T47D (cell line): ENCODE data around the gene UBE2J1.
"Not testable (repeated sequence)": the region's sequence is repeated elsewhere in the genome, so short reads cannot be mapped to it uniquely, and the experiment has no call there.

Experiments
- DNase-seq, 2 experiments: peaks; one replicate each; pipeline versions ENCODE4 v3.0.0 to v3.0.0-alpha.2; 2011 to 2012; ENCODE audit warnings: low read depth in 1 of 2, low spot score in 1 of 2
- JUND ChIP-seq: IDR thresholded peaks from 2 replicates; pipeline ENCODE4 v1.6.1; 2012; ENCODE audit warnings: low read depth
- in situ Hi-C: cut with HindIII; loops from 2 replicates; pipeline ENCODE4 v1.10.0; 2016; ENCODE audit warnings: low sequenced_read_pairs, low pct_unique_long_range_greater_than_20kb

UBE2J1 gene

DNA sequence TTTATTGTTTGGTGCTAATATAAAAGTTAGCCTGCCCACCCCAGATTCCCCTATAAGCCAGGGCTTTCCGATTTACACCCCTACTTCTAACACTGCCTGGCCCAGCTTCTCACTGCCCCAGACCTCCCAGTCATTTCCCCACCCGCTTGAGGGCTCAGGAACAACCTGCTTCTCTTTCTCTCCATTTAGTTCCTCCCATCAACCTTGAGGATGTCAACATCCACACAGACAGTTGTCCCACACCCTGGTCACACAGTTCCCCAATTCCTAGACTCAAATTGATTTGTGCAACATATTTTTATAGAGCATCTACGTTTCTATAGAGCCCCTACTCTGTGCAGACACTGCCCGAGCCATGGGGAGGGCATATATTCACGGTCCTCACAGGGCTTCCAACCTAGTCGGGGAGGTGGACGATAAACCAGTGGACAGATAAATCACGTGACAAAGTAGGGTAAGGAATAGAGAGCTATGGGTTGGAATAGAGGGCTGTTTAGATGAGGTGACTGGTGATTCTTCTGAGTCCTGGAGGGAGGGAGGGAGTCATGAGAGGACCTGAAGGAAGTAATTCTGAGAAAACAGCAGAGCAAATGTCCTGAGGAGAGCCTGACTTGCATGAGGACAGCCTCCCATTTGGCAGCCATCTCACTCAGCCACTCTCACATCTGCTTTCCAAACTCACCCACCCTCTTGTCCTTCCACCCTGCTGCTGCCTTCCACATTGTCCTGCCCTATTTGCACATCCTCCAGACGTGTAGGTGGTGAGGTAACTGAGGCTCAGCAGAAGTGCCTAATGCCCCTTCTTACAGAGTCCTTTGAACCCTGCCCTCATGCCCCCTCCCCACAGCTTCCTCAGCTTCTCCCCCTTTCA, 43.8 kb downstream of the UBE2J1 start:
- in situ Hi-C loops = no loop called here
- no peak for TF ChIP-seq JUND
- DNase-seq = no peak

DNA sequence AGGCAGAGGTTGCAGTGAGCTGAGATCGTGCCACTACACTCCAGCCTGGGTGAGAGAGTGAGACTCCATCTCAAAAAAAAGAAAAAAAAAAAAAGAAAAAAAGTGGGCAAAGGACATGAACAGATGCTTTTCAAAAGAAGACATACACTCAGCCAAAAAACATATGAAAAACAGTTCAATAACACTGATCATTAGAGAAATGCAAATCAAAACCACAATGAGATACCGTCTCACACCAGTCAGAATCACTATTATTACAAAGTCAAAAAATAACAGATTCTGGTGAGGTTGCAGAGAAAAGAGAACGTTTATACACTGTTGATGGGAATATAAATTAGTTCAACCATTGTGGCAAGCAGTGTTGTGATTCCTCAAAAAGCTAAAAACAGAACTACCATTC, 48.0 kb downstream of the UBE2J1 start:
- in situ Hi-C loops, DNase-seq: not testable (repeated sequence)

GRCh38 chr6:89302936-89303335, 49.6 kb downstream of the UBE2J1 start:
- TF ChIP-seq JUND = no peak
- DNase-seq = no peak
- in situ Hi-C loops = no loop called here

GRCh38 chr6:89302195-89302770, 50.2 kb downstream of the UBE2J1 start:
- DNase-seq = no peak
- no peak for TF ChIP-seq JUND
- in situ Hi-C loops = no loop called here

GRCh38 chr6:89301586-89302194, 50.8 kb downstream of the UBE2J1 start:
- in situ Hi-C loops = no loop called here
- DNase-seq = no peak
- TF ChIP-seq JUND = no peak

- TF ChIP-seq JUND = no peak
- no peak for DNase-seq
- in situ Hi-C loops = no loop called here
Observed at GRCh38 chr6:89299466-89299850, 53.1 kb downstream of the UBE2J1 start.

DNA sequence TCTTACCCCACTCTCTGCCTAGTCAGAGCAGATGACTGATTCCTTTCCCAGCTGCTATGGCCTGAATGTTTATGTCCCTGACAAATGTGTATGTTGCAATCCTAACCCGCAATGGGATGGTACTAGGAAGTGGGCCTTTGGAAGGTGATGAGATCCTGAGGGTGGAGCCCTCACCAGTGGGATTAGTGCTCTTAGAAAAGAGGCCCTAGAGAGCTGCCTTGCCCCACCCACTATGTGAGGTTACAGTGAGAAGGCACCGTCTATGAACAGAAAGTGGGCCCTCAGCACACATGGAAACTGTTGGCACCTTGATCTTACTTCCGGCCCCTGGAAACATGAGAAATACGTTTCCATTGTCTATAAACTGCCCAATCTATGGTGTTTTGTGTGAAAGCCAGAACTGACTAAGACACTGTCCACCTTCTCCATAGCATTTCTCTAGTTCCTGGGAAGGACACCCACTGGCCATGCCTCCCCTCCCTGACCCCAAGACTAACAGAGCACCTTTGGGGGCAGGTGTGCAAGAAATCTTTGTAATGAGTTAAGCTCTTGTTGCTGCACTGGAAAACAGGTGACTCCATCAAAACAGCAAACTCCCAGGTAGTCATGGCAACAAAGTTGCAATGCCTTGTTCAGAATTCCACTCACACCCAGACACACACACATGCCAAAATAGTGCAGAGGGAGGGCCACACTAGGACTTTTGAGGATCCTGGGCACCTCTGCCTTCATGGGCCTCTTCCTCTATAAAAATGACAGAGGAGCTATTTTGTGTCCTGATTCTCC, 53.6 kb downstream of the UBE2J1 start:
- DNase-seq = no peak
- in situ Hi-C loops = no loop called here
- TF ChIP-seq JUND = no peak

DNA sequence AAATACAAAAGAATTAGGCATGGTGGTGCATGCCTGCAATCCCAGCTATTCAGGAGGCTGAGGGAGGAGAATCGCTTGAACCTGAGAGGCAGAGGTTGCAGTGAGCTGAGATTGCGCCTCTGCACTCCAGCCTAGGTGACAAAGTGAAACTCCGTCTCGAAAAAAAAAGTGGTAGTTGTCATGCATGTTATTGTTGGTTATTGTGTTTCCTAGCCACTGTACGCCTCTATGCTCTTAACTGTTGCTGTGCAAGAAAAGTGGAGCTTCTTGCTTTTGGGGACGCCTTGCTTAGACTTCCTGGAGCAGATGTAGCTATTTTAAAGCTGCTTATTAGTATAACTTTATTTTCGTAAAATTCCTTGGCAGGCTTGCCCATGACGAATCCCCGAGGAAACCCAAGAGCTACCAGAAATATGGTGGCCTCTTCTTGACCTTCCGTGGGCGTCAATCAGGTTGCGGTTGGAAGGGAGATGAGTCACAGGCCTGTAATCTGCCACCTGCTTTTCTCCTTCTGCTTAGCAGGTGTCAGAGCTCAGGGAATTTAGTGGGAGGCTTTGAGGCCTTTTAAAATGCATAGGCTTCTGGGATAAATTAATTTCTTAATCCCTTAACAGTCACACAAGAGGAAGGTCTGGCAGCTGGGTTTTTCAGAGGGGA, 54.7 kb downstream of the UBE2J1 start:
- in situ Hi-C loops = no loop called here
- TF ChIP-seq JUND = no peak
- peak in 1 of 2 experiments; percentile 33 for DNase-seq

DNA sequence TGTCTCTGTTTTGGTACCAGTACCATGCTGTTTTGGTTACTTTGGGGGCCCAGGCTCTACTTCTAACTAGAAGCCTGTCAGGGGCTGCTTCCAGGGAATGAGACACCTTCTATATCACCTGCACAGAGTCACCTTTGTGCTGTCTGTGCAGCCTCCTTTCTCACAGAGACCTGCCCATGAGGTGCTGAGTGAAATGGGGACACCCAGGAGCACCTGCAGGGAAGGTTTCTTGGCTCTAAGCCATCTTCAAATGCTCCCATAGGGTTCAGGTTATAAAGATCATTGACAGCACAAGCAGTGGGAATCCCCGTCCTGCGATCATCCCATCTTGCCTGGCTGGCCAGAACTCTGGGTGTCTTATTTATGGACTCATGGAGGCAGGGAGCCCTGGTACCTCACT, 56.5 kb downstream of the UBE2J1 start:
- no peak for DNase-seq
- in situ Hi-C loops = no loop called here
- TF ChIP-seq JUND = no peak

DNA sequence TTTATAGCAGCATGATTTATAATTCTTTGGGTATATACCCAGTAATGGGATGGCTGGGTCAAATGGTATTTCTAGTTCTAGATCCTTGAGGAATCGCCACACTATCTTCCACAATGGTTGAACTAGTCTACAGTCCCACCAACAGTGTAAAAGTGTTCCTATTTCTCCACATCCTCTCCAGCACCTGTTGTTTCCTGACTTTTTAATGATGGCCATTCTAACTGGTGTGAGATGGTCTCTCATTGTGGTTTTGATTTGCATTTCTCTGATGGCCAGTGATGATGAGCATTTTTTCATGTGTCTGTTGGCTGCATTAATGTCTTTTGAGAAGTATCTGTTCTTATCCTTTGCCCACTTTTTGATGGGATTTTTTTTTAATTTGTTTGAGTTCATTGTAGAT, 57.4 kb downstream of the UBE2J1 start:
- DNase-seq, in situ Hi-C loops: not testable (repeated sequence)

- in situ Hi-C loops = no loop called here
- no peak for DNase-seq
- no peak for TF ChIP-seq JUND
Observed at GRCh38 chr6:89291256-89291819, 61.2 kb downstream of the UBE2J1 start.
